GM12878 (cell line): ENCODE data around the gene ANO6. TPM values are rescaled to one million over a fixed set of nuclear protein-coding genes. Genes with fewer than 3 reads are reported as not detected.

ENCODE experiments used
- ATAC-seq: fragments of 200-7000 bp; cut with Tn5 transposase; 3 replicates; pipeline ENCODE4 v1.9.1; 2020; ENCODE audit warnings: mild to moderate bottlenecking, moderate library complexity
- BruUV-seq: library from RNA; stranded (reverse); fragments of 400-500 nt; replicated peaks from 2 replicates; lab custom pipeline; 2021; lab: Mats Ljungman, UMichigan
- CTCF ChIA-PET: fragments of 300-600 bp; sonication (Branson Sonifier 250); formaldehyde crosslinking; extraction: SDS; loops from one replicate; lab custom pipeline; 2021; ENCODE audit warnings: inconsistent platforms; lab: Yijun Ruan, JAX
- POLR2A ChIA-PET: fragments of 350-600 bp; formaldehyde crosslinking; extraction: SDS; loops from one replicate; lab custom pipeline; 2021; ENCODE audit warnings: inconsistent platforms; lab: Charles Lee
- RAD21 ChIA-PET: fragments of 300-600 bp; sonication (Branson Sonifier 250); formaldehyde crosslinking; loops from one replicate; lab custom pipeline; 2023; ENCODE audit warnings: antibody characterized with exemption; ENCODE audit not compliant: unreplicated experiment; lab: Charles Lee
- SMC1A ChIA-PET: fragments of 300-600 bp; sonication (Branson Sonifier 250); formaldehyde crosslinking; loops from one replicate; lab custom pipeline; 2023; ENCODE audit not compliant: unreplicated experiment, uncharacterized antibody; lab: Charles Lee
- DNase-seq: peaks from one replicate; pipeline ENCODE4 v3.0.0-alpha.2; 2011; ENCODE audit warnings: low read depth, low spot score
- FAIRE-seq: peaks from 3 replicates; lab custom pipeline; 2011; peaks lifted over from hg19 to GRCh38; lab: Jason Lieb, UNC
- H2AFZ ChIP-seq: 2 replicates; pipeline ENCODE4 v1.6.0; 2011; ENCODE audit warnings: low read depth, low read length, control low read depth; ENCODE audit not compliant: control insufficient read depth
- H3K27ac ChIP-seq: 2 replicates; pipeline ENCODE4 v1.5.1; 2011; ENCODE audit warnings: control low read depth; ENCODE audit not compliant: control insufficient read depth, insufficient read depth
- H3K27me3 ChIP-seq, 2 experiments: replicated peaks in 1 of 2; 2 replicates each; pipeline versions ENCODE4 v1.6.0 to v1.6.1; 2011; ENCODE audit warnings: low read length in 1 of 2; ENCODE audit not compliant: control insufficient read depth in 2 of 2, insufficient read depth in 2 of 2
- H3K36me3 ChIP-seq, 2 experiments: 2 replicates each; pipeline ENCODE4 v1.5.1; 2011; ENCODE audit warnings: low read length in 1 of 2; ENCODE audit not compliant: control insufficient read depth in 2 of 2, insufficient read depth in 2 of 2
- H3K4me1 ChIP-seq: 2 replicates; pipeline ENCODE4 v1.6.1; 2011; ENCODE audit warnings: mild to moderate bottlenecking, low read length, moderate library complexity, mixed read lengths; ENCODE audit not compliant: control insufficient read depth, insufficient read depth
- H3K4me2 ChIP-seq: 2 replicates; pipeline ENCODE4 v1.6.0; 2011; ENCODE audit warnings: control low read depth; ENCODE audit not compliant: control insufficient read depth, insufficient read depth
- H3K4me3 ChIP-seq: fragments of 200-600 bp; sonication (generic); 2 replicates; pipeline ENCODE4 v1.5.1; 2016
- H3K79me2 ChIP-seq: 2 replicates; pipeline ENCODE4 v1.6.0; 2011; ENCODE audit warnings: low read length; ENCODE audit not compliant: control insufficient read depth, insufficient read depth
- H3K9ac ChIP-seq: 2 replicates; pipeline ENCODE4 v1.8.0; 2011; ENCODE audit warnings: low read length, control low read depth, mixed read lengths; ENCODE audit not compliant: control insufficient read depth, insufficient read depth
- H3K9me3 ChIP-seq: replicated peaks from 3 replicates; pipeline ENCODE4 v1.5.1; 2011; ENCODE audit warnings: mild to moderate bottlenecking, low read length; ENCODE audit not compliant: control insufficient read depth, insufficient read depth
- H4K20me1 ChIP-seq: 2 replicates; pipeline ENCODE4 v1.6.0; 2011; ENCODE audit not compliant: control insufficient read depth, insufficient read depth
- JUND ChIP-seq: IDR thresholded peaks from 2 replicates; pipeline ENCODE4 v1.6.1; 2012; ENCODE audit warnings: low read depth, mild to moderate bottlenecking, low read length, improper control_type of control experiment, moderate library complexity
- in situ Hi-C: fragments of 300-500 bp; cut with MboI; formaldehyde crosslinking; loops from 9 replicates; pipeline ENCODE4 v1.14.3; 2018; ENCODE audit warnings: mixed read lengths
- intact Hi-C: fragments of 100-400 bp; cut with micrococcal nuclease; formaldehyde crosslinking; loops from one replicate; pipeline ENCODE4 v1.14.2; 2022; ENCODE audit not compliant: unreplicated experiment
- polyA plus RNA-seq, 11 experiments: library from polyadenylated mRNA; depleted of rRNA in 4 of 11; unstranded in 6 of 11; stranded (reverse) in 5 of 11; fragments of >200 nt; fragmentation: Nextera tagmentation in 4 of 11; fragmentation: Illumina TruSeq in 1 of 11; extraction: Ambion mirVana in 4 of 11; extraction: Trizol in 1 of 11; gene quantifications; 1 replicate in 1 of 11; 2 replicates in 10 of 11; pipeline versions ENCODE4 v1.2.1 to v1.2.3, GENCODE V29; 2011 to 2016; ENCODE audit warnings: inconsistent platforms in 2 of 11, missing spikeins in 2 of 11, low read depth in 1 of 11
- total RNA-seq, 4 experiments: library from RNA; depleted of rRNA in 3 of 4; stranded (reverse); fragments of >200 nt in 3 of 4; fragmentation: Illumina TruSeq in 1 of 4; extraction: Trizol in 1 of 4; gene quantifications; 2 replicates each; pipeline versions ENCODE4 v1.2.1 to v1.2.3, GENCODE V29; 2013 to 2021
- TF ChIP-seq, protein P1 (sequence below): IDR thresholded peaks from 2 replicates; pipeline ENCODE4 v1.6.1; 2011; ENCODE audit warnings: mild to moderate bottlenecking, low read depth, low read length, moderate library complexity; ENCODE audit not compliant: insufficient replicate concordance
- TF ChIP-seq, protein P2 (sequence below): fragments of 450-650 bp; formaldehyde crosslinking; IDR thresholded peaks from 2 replicates; pipeline ENCODE4 v1.5.0; 2022; ENCODE audit warnings: mild to moderate bottlenecking, missing genetic modification characterization

Gene ANO6
- total and polyA plus RNA-seq, 10 of the 15 experiments (the other 5 are each of a cell fraction or from before 2014, with no cell fraction given): 4.6 to 30.3 (median 26.0) TPM

DNA sequence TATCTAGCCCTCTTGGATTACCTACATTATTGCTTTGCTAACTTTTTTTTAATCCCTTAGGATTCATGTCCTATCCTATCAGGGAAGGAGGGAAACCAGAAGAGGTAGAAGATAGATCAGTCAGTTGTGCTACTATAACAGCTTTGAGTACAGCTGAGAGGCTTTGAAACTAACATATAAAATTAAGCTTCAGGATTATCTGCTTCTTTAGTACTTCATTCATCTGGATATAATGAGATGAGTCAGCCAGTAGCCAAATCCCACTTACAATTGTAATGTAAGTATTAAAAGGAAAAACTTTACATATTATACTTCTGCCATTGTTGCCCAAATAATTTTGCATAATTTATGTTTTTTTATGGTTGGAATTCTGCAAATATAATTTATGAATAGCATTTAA lies 33.4 kb upstream of the ANO6 start:
- POLR2A ChIA-PET: no interaction called here
- SMC1A ChIA-PET: interaction anchor here (1.6 kb wide), 1 partner anchor 38 kb away, joined by 6 read pairs; no protein-coding TSS in a partner anchor

More for the DNA sequence above, 33.4 kb upstream of the ANO6 start:
- H3K36me3 ChIP-seq: no peaks in the 10 kb centered on the region
- no peaks in the 10 kb centered on the region for H3K4me1 ChIP-seq
- H3K4me3 ChIP-seq: no peak overlapping the region
- no peak for DNase-seq
- H3K79me2 ChIP-seq: no peaks in the 10 kb centered on the region
- no peak overlapping the region for H3K9ac ChIP-seq
- TF ChIP-seq, protein P1, sequence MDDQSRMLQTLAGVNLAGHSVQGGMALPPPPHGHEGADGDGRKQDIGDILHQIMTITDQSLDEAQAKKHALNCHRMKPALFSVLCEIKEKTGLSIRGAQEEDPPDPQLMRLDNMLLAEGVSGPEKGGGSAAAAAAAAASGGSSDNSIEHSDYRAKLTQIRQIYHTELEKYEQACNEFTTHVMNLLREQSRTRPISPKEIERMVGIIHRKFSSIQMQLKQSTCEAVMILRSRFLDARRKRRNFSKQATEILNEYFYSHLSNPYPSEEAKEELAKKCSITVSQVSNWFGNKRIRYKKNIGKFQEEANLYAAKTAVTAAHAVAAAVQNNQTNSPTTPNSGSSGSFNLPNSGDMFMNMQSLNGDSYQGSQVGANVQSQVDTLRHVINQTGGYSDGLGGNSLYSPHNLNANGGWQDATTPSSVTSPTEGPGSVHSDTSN: no peak
- TF ChIP-seq, protein P2, sequence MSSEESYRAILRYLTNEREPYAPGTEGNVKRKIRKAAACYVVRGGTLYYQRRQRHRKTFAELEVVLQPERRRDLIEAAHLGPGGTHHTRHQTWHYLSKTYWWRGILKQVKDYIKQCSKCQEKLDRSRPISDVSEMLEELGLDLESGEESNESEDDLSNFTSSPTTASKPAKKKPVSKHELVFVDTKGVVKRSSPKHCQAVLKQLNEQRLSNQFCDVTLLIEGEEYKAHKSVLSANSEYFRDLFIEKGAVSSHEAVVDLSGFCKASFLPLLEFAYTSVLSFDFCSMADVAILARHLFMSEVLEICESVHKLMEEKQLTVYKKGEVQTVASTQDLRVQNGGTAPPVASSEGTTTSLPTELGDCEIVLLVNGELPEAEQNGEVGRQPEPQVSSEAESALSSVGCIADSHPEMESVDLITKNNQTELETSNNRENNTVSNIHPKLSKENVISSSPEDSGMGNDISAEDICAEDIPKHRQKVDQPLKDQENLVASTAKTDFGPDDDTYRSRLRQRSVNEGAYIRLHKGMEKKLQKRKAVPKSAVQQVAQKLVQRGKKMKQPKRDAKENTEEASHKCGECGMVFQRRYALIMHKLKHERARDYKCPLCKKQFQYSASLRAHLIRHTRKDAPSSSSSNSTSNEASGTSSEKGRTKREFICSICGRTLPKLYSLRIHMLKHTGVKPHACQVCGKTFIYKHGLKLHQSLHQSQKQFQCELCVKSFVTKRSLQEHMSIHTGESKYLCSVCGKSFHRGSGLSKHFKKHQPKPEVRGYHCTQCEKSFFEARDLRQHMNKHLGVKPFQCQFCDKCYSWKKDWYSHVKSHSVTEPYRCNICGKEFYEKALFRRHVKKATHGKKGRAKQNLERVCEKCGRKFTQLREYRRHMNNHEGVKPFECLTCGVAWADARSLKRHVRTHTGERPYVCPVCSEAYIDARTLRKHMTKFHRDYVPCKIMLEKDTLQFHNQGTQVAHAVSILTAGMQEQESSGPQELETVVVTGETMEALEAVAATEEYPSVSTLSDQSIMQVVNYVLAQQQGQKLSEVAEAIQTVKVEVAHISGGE (CRISPR knock-in tag): no peak
- TF ChIP-seq JUND: no peak
- RAD21 ChIA-PET: interaction anchor here (2.4 kb wide), 1 partner anchor 206 kb away, joined by 8 read pairs; no protein-coding TSS in a partner anchor
- CTCF ChIA-PET: interaction anchor here (0.8 to 3.2 kb wide), 7 partner anchors 9 to 361 kb away, joined by 3 to 14 read pairs (median 10); no protein-coding TSS in a partner anchor
- H3K27ac ChIP-seq: no peak overlapping the region
- H2AFZ ChIP-seq: no peak overlapping the region
- intact Hi-C loops (no loop called here), in situ Hi-C loops (no loop called here)
- no peaks in the 10 kb centered on the region for H3K27me3 ChIP-seq
- peaks cover 4% of the 10 kb centered on the region for H3K9me3 ChIP-seq
- no peak for ATAC-seq
- FAIRE-seq: no peak
- no TSS peak for BruUV-seq
- no peaks in the 10 kb centered on the region for H4K20me1 ChIP-seq
- H3K4me2 ChIP-seq: no peak overlapping the region
